Measurements from ENCODE around the gene OR4D11. TPM values are rescaled to one million over a fixed set of nuclear protein-coding genes. Genes with fewer than 3 reads are reported as not detected.

The OR4D11 gene
- total RNA-seq, 1 experiment from 2014 or later, result not detected

DNA sequence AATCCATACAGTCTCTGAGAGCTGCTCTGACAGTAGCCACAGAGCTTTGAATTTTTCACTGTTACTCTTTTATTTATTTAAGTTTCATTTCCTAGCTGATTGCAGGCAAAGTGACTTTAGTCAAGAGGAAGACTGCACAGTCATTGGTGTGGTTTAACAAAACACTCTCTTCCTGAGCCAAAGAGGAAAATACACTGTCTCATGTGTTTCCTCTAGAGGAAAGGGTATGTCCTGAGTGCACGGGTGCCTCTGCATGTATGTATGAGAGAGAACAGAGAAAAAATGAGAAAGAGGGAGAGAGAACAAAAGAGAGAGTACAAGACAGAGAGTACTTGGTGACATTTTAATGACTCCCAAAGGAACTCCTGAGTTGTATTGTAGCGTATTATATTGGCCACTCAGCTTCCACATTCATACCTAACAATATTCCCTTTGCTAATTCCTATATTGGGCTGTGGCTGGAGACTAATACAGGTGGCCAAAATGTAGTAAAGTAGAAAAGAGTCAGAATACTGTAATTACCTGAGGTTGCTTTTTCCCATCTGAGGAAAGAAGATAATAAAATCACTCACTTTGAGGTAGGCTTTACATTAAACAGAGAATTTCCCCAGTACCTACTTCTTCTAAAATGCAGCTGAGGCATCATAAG is 7.7 kb downstream of the OR4D11 start, which contains the start of gene OR4D9:
TSS of gene OR4D9 (plus strand) at position 599 of the 649 bp plus-strand sequence. CDS start 3,374 bp downstream, outside the sequence.
- H3K9me3 ChIP-seq (ENCODE audit: control insufficient read depth in 1 of 2, insufficient read depth in 1 of 2, low read depth in 1 of 2, low read length in 2 of 2), result no peaks in the 10 kb centered on the region
- RAD21 ChIA-PET (ENCODE audit: low non-redundant PET in 1 of 2, low total read pairs in 2 of 2, uncharacterized antibody in 2 of 2, unreplicated experiment in 2 of 2), result no interaction called here
- no peaks in the 10 kb centered on the region for H3K79me2 ChIP-seq (ENCODE audit: insufficient read depth, low read length)
- H3K27ac ChIP-seq (ENCODE audit: low read depth, low read length), result no peak within 1 kb of the TSS
- BruUV-seq (replicated peaks), result no TSS peak
- H3K4me1 ChIP-seq (ENCODE audit: control insufficient read depth in 1 of 2, insufficient read depth in 2 of 2, low read length in 2 of 2), result no peaks in the 10 kb centered on the region
- no peak for TF ChIP-seq FOSL1 (IDR thresholded peaks at IDR 0.05; ENCODE audit: low read depth)
- no peak for TF ChIP-seq YY1 (IDR thresholded peaks at IDR 0.05; ENCODE audit: extremely low read depth, insufficient replicate concordance, low read depth, low read length)
- TF ChIP-seq EZH2phosphoT487 (IDR thresholded peaks at IDR 0.05; ENCODE audit: borderline replicate concordance), result no peak
- TF ChIP-seq, protein P1, sequence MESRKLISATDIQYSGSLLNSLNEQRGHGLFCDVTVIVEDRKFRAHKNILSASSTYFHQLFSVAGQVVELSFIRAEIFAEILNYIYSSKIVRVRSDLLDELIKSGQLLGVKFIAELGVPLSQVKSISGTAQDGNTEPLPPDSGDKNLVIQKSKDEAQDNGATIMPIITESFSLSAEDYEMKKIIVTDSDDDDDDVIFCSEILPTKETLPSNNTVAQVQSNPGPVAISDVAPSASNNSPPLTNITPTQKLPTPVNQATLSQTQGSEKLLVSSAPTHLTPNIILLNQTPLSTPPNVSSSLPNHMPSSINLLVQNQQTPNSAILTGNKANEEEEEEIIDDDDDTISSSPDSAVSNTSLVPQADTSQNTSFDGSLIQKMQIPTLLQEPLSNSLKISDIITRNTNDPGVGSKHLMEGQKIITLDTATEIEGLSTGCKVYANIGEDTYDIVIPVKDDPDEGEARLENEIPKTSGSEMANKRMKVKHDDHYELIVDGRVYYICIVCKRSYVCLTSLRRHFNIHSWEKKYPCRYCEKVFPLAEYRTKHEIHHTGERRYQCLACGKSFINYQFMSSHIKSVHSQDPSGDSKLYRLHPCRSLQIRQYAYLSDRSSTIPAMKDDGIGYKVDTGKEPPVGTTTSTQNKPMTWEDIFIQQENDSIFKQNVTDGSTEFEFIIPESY (IDR thresholded peaks at IDR 0.05; ENCODE audit: extremely low read depth, insufficient replicate concordance, low read length), result no peak
- TF ChIP-seq, protein P2, sequence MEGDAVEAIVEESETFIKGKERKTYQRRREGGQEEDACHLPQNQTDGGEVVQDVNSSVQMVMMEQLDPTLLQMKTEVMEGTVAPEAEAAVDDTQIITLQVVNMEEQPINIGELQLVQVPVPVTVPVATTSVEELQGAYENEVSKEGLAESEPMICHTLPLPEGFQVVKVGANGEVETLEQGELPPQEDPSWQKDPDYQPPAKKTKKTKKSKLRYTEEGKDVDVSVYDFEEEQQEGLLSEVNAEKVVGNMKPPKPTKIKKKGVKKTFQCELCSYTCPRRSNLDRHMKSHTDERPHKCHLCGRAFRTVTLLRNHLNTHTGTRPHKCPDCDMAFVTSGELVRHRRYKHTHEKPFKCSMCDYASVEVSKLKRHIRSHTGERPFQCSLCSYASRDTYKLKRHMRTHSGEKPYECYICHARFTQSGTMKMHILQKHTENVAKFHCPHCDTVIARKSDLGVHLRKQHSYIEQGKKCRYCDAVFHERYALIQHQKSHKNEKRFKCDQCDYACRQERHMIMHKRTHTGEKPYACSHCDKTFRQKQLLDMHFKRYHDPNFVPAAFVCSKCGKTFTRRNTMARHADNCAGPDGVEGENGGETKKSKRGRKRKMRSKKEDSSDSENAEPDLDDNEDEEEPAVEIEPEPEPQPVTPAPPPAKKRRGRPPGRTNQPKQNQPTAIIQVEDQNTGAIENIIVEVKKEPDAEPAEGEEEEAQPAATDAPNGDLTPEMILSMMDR (IDR thresholded peaks at IDR 0.05 in 2 of 3, conservative IDR thresholded peaks at IDR 0.05 in 1 of 3; ENCODE audit: borderline replicate concordance in 1 of 3, insufficient read depth in 1 of 3, low read depth in 2 of 3, low read length in 2 of 3), result no peak
- no peak for TF ChIP-seq ELF1 (IDR thresholded peaks at IDR 0.05; ENCODE audit: borderline replicate concordance, low read depth)
- TF ChIP-seq ZNF274 (IDR thresholded peaks at IDR 0.05; ENCODE audit: low read depth, low read length), result no peak
- TF ChIP-seq, protein P3, sequence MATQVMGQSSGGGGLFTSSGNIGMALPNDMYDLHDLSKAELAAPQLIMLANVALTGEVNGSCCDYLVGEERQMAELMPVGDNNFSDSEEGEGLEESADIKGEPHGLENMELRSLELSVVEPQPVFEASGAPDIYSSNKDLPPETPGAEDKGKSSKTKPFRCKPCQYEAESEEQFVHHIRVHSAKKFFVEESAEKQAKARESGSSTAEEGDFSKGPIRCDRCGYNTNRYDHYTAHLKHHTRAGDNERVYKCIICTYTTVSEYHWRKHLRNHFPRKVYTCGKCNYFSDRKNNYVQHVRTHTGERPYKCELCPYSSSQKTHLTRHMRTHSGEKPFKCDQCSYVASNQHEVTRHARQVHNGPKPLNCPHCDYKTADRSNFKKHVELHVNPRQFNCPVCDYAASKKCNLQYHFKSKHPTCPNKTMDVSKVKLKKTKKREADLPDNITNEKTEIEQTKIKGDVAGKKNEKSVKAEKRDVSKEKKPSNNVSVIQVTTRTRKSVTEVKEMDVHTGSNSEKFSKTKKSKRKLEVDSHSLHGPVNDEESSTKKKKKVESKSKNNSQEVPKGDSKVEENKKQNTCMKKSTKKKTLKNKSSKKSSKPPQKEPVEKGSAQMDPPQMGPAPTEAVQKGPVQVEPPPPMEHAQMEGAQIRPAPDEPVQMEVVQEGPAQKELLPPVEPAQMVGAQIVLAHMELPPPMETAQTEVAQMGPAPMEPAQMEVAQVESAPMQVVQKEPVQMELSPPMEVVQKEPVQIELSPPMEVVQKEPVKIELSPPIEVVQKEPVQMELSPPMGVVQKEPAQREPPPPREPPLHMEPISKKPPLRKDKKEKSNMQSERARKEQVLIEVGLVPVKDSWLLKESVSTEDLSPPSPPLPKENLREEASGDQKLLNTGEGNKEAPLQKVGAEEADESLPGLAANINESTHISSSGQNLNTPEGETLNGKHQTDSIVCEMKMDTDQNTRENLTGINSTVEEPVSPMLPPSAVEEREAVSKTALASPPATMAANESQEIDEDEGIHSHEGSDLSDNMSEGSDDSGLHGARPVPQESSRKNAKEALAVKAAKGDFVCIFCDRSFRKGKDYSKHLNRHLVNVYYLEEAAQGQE (IDR thresholded peaks at IDR 0.05; ENCODE audit: low read depth), result no peak
- no peak for TF ChIP-seq SP1 (IDR thresholded peaks at IDR 0.05; ENCODE audit: low read depth)
- no peak for TF ChIP-seq SIN3A (IDR thresholded peaks at IDR 0.05; ENCODE audit: low read depth)
- no peak for TF ChIP-seq CEBPB (IDR thresholded peaks at IDR 0.05; ENCODE audit: low read depth)
- TF ChIP-seq EZH2 (IDR thresholded peaks at IDR 0.05), result no peak
- no peak for TF ChIP-seq RAD21 (IDR thresholded peaks at IDR 0.05; ENCODE audit: low read depth)
- TF ChIP-seq CBX3 (IDR thresholded peaks at IDR 0.05; ENCODE audit: low read depth), result no peak
- TF ChIP-seq TCF7L2 (IDR thresholded peaks at IDR 0.05; ENCODE audit: borderline replicate concordance, extremely low read depth, insufficient read depth, insufficient read length), result no peak
- TF ChIP-seq, protein P4, sequence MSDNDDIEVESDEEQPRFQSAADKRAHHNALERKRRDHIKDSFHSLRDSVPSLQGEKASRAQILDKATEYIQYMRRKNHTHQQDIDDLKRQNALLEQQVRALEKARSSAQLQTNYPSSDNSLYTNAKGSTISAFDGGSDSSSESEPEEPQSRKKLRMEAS (IDR thresholded peaks at IDR 0.05), result no peak
- TF ChIP-seq POLR2AphosphoS5 (IDR thresholded peaks at IDR 0.05; ENCODE audit: low read depth, low read length), result no peak
- CTCF ChIA-PET, result no interaction called here
- H3K27me3 ChIP-seq (ENCODE audit: insufficient read depth, low read length), result no peaks in the 10 kb centered on the region
- H3K9me2 ChIP-seq (ENCODE audit: insufficient read depth), result no peaks in the 10 kb centered on the region
- no peak for ATAC-seq
- no peaks in the 10 kb centered on the region for H4K20me1 ChIP-seq (ENCODE audit: insufficient read depth)
- H2AFZ ChIP-seq (ENCODE audit: low read depth, low read length, poor library complexity, severe bottlenecking), result peak within 1 kb of the TSS; percentile 9
- no peak within 1 kb of the TSS for H3K4me3 ChIP-seq (replicated peaks in 1 of 2; ENCODE audit: low read depth in 1 of 2, low read length in 2 of 2)
- no peak within 1 kb of the TSS for H3K9ac ChIP-seq (ENCODE audit: low read length)
- POLR2A ChIA-PET, result no interaction called here
- H3K4me2 ChIP-seq (ENCODE audit: low read length), result no peak within 1 kb of the TSS
- H3K36me3 ChIP-seq (ENCODE audit: control insufficient read depth in 1 of 2, insufficient read depth in 2 of 2, low read length in 2 of 2), result no peaks in the 10 kb centered on the region
- intact Hi-C loops (cut with micrococcal nuclease), result no loop called here
- no peak for DNase-seq (ENCODE audit: low read depth, low spot score)
